Stimulated activated CD4-positive, alpha-beta T cell treated with anti-CD3 and anti-CD28 coated beads, Interleukin-2, amount 100 ng/mL, for 4 hours (primary cell): ENCODE measurements around the gene NPTX1.
A peak's percentile ranks its signal among the peaks of the same experiment; 100 is the strongest.

ENCODE experiments used
- DNase-seq: peaks from one replicate; pipeline ENCODE4 v3.0.0-alpha.2; 2020; ENCODE audit warnings: low read depth

The NPTX1 gene

GRCh38 chr17:80478487-80479245 lies 2.3 kb upstream of the NPTX1 start:
- DNase-seq: no peak

GRCh38 chr17:80477647-80478478 lies 1.5 kb upstream of the NPTX1 start:
- no peak for DNase-seq

GRCh38 chr17:80476877-80477646 lies 655 bp upstream of the NPTX1 start:
- no peak for DNase-seq

GRCh38 chr17:80474961-80475909 lies 1.2 kb downstream of the NPTX1 start:
- DNase-seq: no peak

- no peak for DNase-seq
These were observed 2.0 kb downstream of the NPTX1 start for GRCh38 chr17:80474231-80474960.

GRCh38 chr17:80473701-80474100 lies 2.7 kb downstream of the NPTX1 start:
- no peak for DNase-seq

- DNase-seq: no peak
These were observed 3.4 kb downstream of the NPTX1 start for GRCh38 chr17:80472996-80473395.

- DNase-seq: peak; percentile 33
These were observed 4.5 kb downstream of the NPTX1 start for GRCh38 chr17:80471922-80472321.

GRCh38 chr17:80470603-80471002 lies 5.8 kb downstream of the NPTX1 start:
- DNase-seq: no peak

- no peak for DNase-seq
These were observed 6.7 kb downstream of the NPTX1 start for GRCh38 chr17:80469667-80470066.

GRCh38 chr17:80468781-80469493 lies 7.5 kb downstream of the NPTX1 start:
- DNase-seq: no peak

- no peak for DNase-seq
These were observed 8.2 kb downstream of the NPTX1 start for GRCh38 chr17:80468242-80468641.

GRCh38 chr17:80466188-80466705 lies 10.2 kb downstream of the NPTX1 start:
- no peak for DNase-seq

GRCh38 chr17:80465327-80465974 lies 11.0 kb downstream of the NPTX1 start:
- DNase-seq: no peak

- no peak for DNase-seq
These were observed 11.9 kb downstream of the NPTX1 start for GRCh38 chr17:80464486-80464885.

- DNase-seq: no peak
These were observed 12.5 kb downstream of the NPTX1 start for GRCh38 chr17:80463784-80464400.

GRCh38 chr17:80461528-80462160 lies 14.8 kb downstream of the NPTX1 start:
- no peak for DNase-seq

GRCh38 chr17:80460429-80460834 lies 16.0 kb downstream of the NPTX1 start:
- DNase-seq: no peak
